ENCODE results near the gene CCM2.

GRCh38 chr7:45033261-45033930 is 33.4 kb downstream of the CCM2 start:
- TF ChIP-seq EP300 (IDR thresholded peaks at IDR 0.05) (no peak), CTCF (IDR thresholded peaks at IDR 0.05) (no peak)

Data from ovary (tissue), 3 donors.